DND-41 (cell line): ENCODE results near the gene DEF6.
A peak's percentile ranks its signal among the peaks of the same experiment; 100 is the strongest.

ENCODE experiments used
- ATAC-seq: fragments of 200-7000 bp; cut with Tn5 transposase; 3 replicates; pipeline ENCODE4 v1.9.1; 2021; ENCODE audit warnings: low read depth; ENCODE audit not compliant: insufficient read depth
- DNase-seq: peaks from one replicate; pipeline ENCODE4 v3.0.0-alpha.2; 2020
- H2AFZ ChIP-seq: 2 replicates; pipeline ENCODE4 v1.6.0; 2012; ENCODE audit warnings: low read depth, low read length
- H3K27ac ChIP-seq: 2 replicates; pipeline ENCODE4 v1.5.1; 2012; ENCODE audit warnings: low read length, inconsistent platforms
- H3K27me3 ChIP-seq: fragments of 200-600 bp; sonication (generic); 2 replicates; pipeline ENCODE4 v1.6.0; 2012; ENCODE audit warnings: low read length, mild to moderate bottlenecking, inconsistent platforms; ENCODE audit not compliant: insufficient read depth, poor library complexity
- H3K36me3 ChIP-seq: 2 replicates; pipeline ENCODE4 v1.5.1; 2012; ENCODE audit warnings: low read length, inconsistent platforms; ENCODE audit not compliant: insufficient read depth
- H3K4me1 ChIP-seq: 2 replicates; pipeline ENCODE4 v1.5.1; 2012; ENCODE audit warnings: mild to moderate bottlenecking, low read length; ENCODE audit not compliant: insufficient read depth
- H3K4me2 ChIP-seq: 2 replicates; pipeline ENCODE4 v1.6.0; 2012; ENCODE audit warnings: mild to moderate bottlenecking, moderate library complexity, low read length, inconsistent platforms; ENCODE audit not compliant: insufficient read depth
- H3K4me3 ChIP-seq, 2 experiments: fragments of 200-600 bp in 1 of 2; shearing (Covaris generic) in 1 of 2; 2 replicates each; pipeline ENCODE4 v1.5.1; 2012 to 2016; ENCODE audit warnings: inconsistent platforms in 2 of 2, low read length in 2 of 2, mild to moderate bottlenecking in 2 of 2, low read depth in 1 of 2, moderate library complexity in 1 of 2
- H3K79me2 ChIP-seq: 2 replicates; pipeline ENCODE4 v1.6.0; 2012; ENCODE audit warnings: low read length, inconsistent platforms; ENCODE audit not compliant: insufficient read depth
- H3K9ac ChIP-seq: 2 replicates; pipeline ENCODE4 v1.6.0; 2012; ENCODE audit warnings: low read depth, mild to moderate bottlenecking, inconsistent platforms, low read length, moderate library complexity
- H3K9me3 ChIP-seq: 2 replicates; pipeline ENCODE4 v1.5.1; 2012; ENCODE audit warnings: low read length, moderate library complexity, mild to moderate bottlenecking, inconsistent platforms; ENCODE audit not compliant: insufficient read depth, severe bottlenecking
- H4K20me1 ChIP-seq: 2 replicates; pipeline ENCODE4 v1.6.0; 2012; ENCODE audit warnings: low read length; ENCODE audit not compliant: insufficient read depth
- CTCF ChIP-seq: IDR thresholded peaks from 2 replicates; pipeline ENCODE4 v1.5.1; 2012; ENCODE audit warnings: borderline replicate concordance, low read length, moderate library complexity, mild to moderate bottlenecking; ENCODE audit not compliant: poor library complexity, severe bottlenecking; ENCODE audit errors: extremely low read depth
- EZH2 ChIP-seq: IDR thresholded peaks from 3 replicates; pipeline ENCODE4 v1.6.1; 2012; ENCODE audit warnings: borderline replicate concordance, low read depth, mild to moderate bottlenecking, moderate library complexity, low read length, inconsistent platforms; ENCODE audit not compliant: severe bottlenecking

Gene DEF6

GRCh38 chr6:35300848-35301247, 3.2 kb downstream of the DEF6 start:
- Histone ChIP-seq H4K20me1 (peaks cover 20% of the 10 kb centered on the region), H3K4me3 (no peak overlapping the region), H3K36me3 (peaks cover 32% of the 10 kb centered on the region), H3K4me1 (peaks cover 67% of the 10 kb centered on the region), H2AFZ (no peak overlapping the region), H3K79me2 (peaks cover 71% of the 10 kb centered on the region), H3K9ac (peak overlapping the region; percentile 16), H3K27me3 (no peaks in the 10 kb centered on the region), H3K9me3 (no peaks in the 10 kb centered on the region), H3K27ac (peak overlapping the region; percentile 42), H3K4me2 (peak overlapping the region; percentile 73; the same call in 1 of the 2 replicates)
- DNase-seq, result peak; percentile 66
- TF ChIP-seq EZH2 (no peak), CTCF (no peak)
- 0 out of 3 replicates have a peak, but pooled peaks have one; percentile 15 for ATAC-seq

GRCh38 chr6:35302604-35303241, 5.1 kb downstream of the DEF6 start:
- Histone ChIP-seq H3K27me3 (no peaks in the 10 kb centered on the region), H3K36me3 (peaks cover 32% of the 10 kb centered on the region), H4K20me1 (peaks cover 20% of the 10 kb centered on the region), H2AFZ (peak overlapping the region; percentile 49; the same call in 1 of the 2 replicates), H3K27ac (peak overlapping the region; percentile 76), H3K4me1 (peaks cover 55% of the 10 kb centered on the region), H3K79me2 (peaks cover 81% of the 10 kb centered on the region), H3K4me2 (peak overlapping the region; percentile 72), H3K4me3 (peak overlapping the region in 1 of 2 experiments; percentile 50; a peak in 2 of 4 replicates), H3K9me3 (no peaks in the 10 kb centered on the region), H3K9ac (peak overlapping the region; percentile 41)
- no peak for TF ChIP-seq CTCF
- no peak for TF ChIP-seq EZH2
- ATAC-seq (peak; percentile 96), DNase-seq (peak; percentile 91)

GRCh38 chr6:35304299-35304698, 6.7 kb downstream of the DEF6 start:
- Histone ChIP-seq H3K9ac (no peak overlapping the region), H2AFZ (no peak overlapping the region), H3K27me3 (no peaks in the 10 kb centered on the region), H3K36me3 (peaks cover 31% of the 10 kb centered on the region), H4K20me1 (peaks cover 20% of the 10 kb centered on the region), H3K4me1 (peaks cover 48% of the 10 kb centered on the region), H3K4me2 (no peak overlapping the region), H3K9me3 (no peaks in the 10 kb centered on the region), H3K79me2 (peaks cover 72% of the 10 kb centered on the region), H3K27ac (peak overlapping the region; percentile 11; the same call in 1 of the 2 replicates), H3K4me3 (no peak overlapping the region)
- DNase-seq (no peak), ATAC-seq (no peak)
- TF ChIP-seq EZH2 (no peak), CTCF (no peak)
